Loucy (cell line): ENCODE results near the gene TRA2B.

Source experiments
- EZH2phosphoT487 ChIP-seq: fragments of 200-600 bp; IDR thresholded peaks from 2 replicates; pipeline ENCODE4 v1.6.1; 2018; ENCODE audit warnings: antibody characterized with exemption, mild to moderate bottlenecking, moderate library complexity, borderline replicate concordance
- TF ChIP-seq, protein P1 (sequence below): fragments of 200-600 bp; sonication (generic); conservative IDR thresholded peaks from 2 replicates; pipeline ENCODE4 v1.5.1; 2014; ENCODE audit warnings: mild to moderate bottlenecking, antibody characterized with exemption, low read length

- TF ChIP-seq, protein P1, sequence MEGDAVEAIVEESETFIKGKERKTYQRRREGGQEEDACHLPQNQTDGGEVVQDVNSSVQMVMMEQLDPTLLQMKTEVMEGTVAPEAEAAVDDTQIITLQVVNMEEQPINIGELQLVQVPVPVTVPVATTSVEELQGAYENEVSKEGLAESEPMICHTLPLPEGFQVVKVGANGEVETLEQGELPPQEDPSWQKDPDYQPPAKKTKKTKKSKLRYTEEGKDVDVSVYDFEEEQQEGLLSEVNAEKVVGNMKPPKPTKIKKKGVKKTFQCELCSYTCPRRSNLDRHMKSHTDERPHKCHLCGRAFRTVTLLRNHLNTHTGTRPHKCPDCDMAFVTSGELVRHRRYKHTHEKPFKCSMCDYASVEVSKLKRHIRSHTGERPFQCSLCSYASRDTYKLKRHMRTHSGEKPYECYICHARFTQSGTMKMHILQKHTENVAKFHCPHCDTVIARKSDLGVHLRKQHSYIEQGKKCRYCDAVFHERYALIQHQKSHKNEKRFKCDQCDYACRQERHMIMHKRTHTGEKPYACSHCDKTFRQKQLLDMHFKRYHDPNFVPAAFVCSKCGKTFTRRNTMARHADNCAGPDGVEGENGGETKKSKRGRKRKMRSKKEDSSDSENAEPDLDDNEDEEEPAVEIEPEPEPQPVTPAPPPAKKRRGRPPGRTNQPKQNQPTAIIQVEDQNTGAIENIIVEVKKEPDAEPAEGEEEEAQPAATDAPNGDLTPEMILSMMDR = no peak
- no peak for TF ChIP-seq EZH2phosphoT487
Measured at GRCh38 chr3:185950728-185951127, 12.9 kb upstream of the TRA2B start.
